Tibial artery (tissue), 4 donors: ENCODE results near the gene CCDC102A.

Experiments
- DNase-seq, 2 donors: peaks; one replicate each; pipeline ENCODE4 v3.0.0-alpha.2; 2019
- H3K27ac ChIP-seq, 2 donors: fragments of 200-600 bp; sonication (generic) in 1 of 2; 1 replicate in 1 of 2; 2 replicates in 1 of 2; pipeline ENCODE4 v1.5.1; 2018 to 2019; ENCODE audit warnings: mild to moderate bottlenecking in 1 of 2
- H3K27me3 ChIP-seq, 2 donors: fragments of 200-600 bp; sonication (generic) in 1 of 2; one replicate each; pipeline versions ENCODE4 v1.5.1 to v1.6.0; 2016 to 2019
- H3K36me3 ChIP-seq, 3 donors: fragments of 200-600 bp; sonication (generic) in 2 of 3; one replicate each; pipeline ENCODE4 v1.5.1; 2016 to 2019; ENCODE audit warnings: mild to moderate bottlenecking in 2 of 3
- H3K4me1 ChIP-seq, 4 donors: fragments of 200-600 bp; sonication (generic) in 2 of 4; 1 replicate in 3 of 4; 2 replicates in 1 of 4; pipeline ENCODE4 v1.5.1; 2016 to 2019
- H3K4me3 ChIP-seq, 2 donors: fragments of 200-600 bp; sonication (generic) in 1 of 2; 1 replicate in 1 of 2; 2 replicates in 1 of 2; pipeline ENCODE4 v1.5.1; 2018 to 2019; ENCODE audit warnings: mild to moderate bottlenecking in 2 of 2
- H3K9me3 ChIP-seq, 3 donors: fragments of 200-600 bp; sonication (generic) in 1 of 3; one replicate each; pipeline ENCODE4 v1.5.1; 2016 to 2019
- CTCF ChIP-seq, 2 experiments: fragments of 200-600 bp in 1 of 2; fragments of 450-650 bp in 1 of 2; IDR thresholded peaks; one replicate each; pipeline ENCODE4 v1.5.1; 2017 to 2019; ENCODE audit warnings: antibody characterized with exemption in 2 of 2, mild to moderate bottlenecking in 1 of 2, moderate library complexity in 1 of 2
- intact Hi-C: fragments of 100-400 bp; cut with DNase I; formaldehyde crosslinking; loops from one replicate; pipeline ENCODE4 v1.15.0; 2023; ENCODE audit warnings: low total_unique reads

Gene CCDC102A

GRCh38 chr16:57479205-57479975 is 57.0 kb downstream of the CCDC102A start:
- Histone ChIP-seq H3K27ac (peak overlapping the region; percentile 69 to 77), H3K27me3 (no peaks in the 10 kb centered on the region), H3K4me1 (peaks cover 12 to 58% (median 51%) of the 10 kb centered on the region in 4 donors), H3K36me3 (peaks cover 6 to 11% (median 10%) of the 10 kb centered on the region in 3 donors), H3K4me3 (peak overlapping the region; percentile 53 to 57), H3K9me3 (no peaks in the 10 kb centered on the region)
- DNase-seq = peak; percentile 32 to 79
- intact Hi-C loops = loop anchor here (5.0 kb wide), 1 partner anchor 48 kb away; no protein-coding TSS in a partner anchor
- no peak for TF ChIP-seq CTCF (IDR thresholded peaks at IDR 0.05)

GRCh38 chr16:57478396-57479204 is 57.8 kb downstream of the CCDC102A start:
- H3K36me3 ChIP-seq = peaks cover 13 to 19% (median 17%) of the 10 kb centered on the region in 3 donors
- no peaks in the 10 kb centered on the region for H3K9me3 ChIP-seq
- intact Hi-C loops = loop anchor here (5.0 kb wide), 1 partner anchor 49 kb away; no protein-coding TSS in a partner anchor
- peaks cover 12 to 52% (median 45%) of the 10 kb centered on the region in 4 donors for H3K4me1 ChIP-seq
- H3K27me3 ChIP-seq = no peaks in the 10 kb centered on the region
- peak overlapping the region; percentile 69 to 77 for H3K27ac ChIP-seq
- peak overlapping the region; percentile 53 to 57 for H3K4me3 ChIP-seq
- no peak for TF ChIP-seq CTCF (IDR thresholded peaks at IDR 0.05)
- no peak for DNase-seq

- Histone ChIP-seq H3K9me3 (no peaks in the 10 kb centered on the region), H3K4me3 (peak overlapping the region in 1 of 2 donors; percentile 57), H3K27me3 (no peaks in the 10 kb centered on the region), H3K36me3 (peaks cover 23 to 28% (median 26%) of the 10 kb centered on the region in 3 donors), H3K27ac (peak overlapping the region; percentile 69 to 77), H3K4me1 (peaks cover 12 to 52% (median 45%) of the 10 kb centered on the region in 4 donors)
- TF ChIP-seq CTCF (IDR thresholded peaks at IDR 0.05) = no peak
- intact Hi-C loops = loop anchor here (5.0 kb wide), 1 partner anchor 50 kb away; no protein-coding TSS in a partner anchor
- DNase-seq = no peak
Measured at GRCh38 chr16:57477531-57478202, 58.7 kb downstream of the CCDC102A start.

- intact Hi-C loops = loop anchor here (5.0 kb wide), 1 partner anchor 51 kb away; no protein-coding TSS in a partner anchor
- Histone ChIP-seq H3K36me3 (peaks cover 31 to 37% (median 35%) of the 10 kb centered on the region in 3 donors), H3K4me1 (peaks cover 12 to 52% (median 45%) of the 10 kb centered on the region in 4 donors), H3K9me3 (no peaks in the 10 kb centered on the region), H3K27ac (peak overlapping the region; percentile 35 to 77), H3K27me3 (no peaks in the 10 kb centered on the region), H3K4me3 (no peak overlapping the region)
- TF ChIP-seq CTCF (IDR thresholded peaks at IDR 0.05) = no peak
- DNase-seq = no peak
Measured at GRCh38 chr16:57476546-57477410, 59.6 kb downstream of the CCDC102A start.
